ENCODE measurements around the gene SLC5A12.

The SLC5A12 gene

DNA sequence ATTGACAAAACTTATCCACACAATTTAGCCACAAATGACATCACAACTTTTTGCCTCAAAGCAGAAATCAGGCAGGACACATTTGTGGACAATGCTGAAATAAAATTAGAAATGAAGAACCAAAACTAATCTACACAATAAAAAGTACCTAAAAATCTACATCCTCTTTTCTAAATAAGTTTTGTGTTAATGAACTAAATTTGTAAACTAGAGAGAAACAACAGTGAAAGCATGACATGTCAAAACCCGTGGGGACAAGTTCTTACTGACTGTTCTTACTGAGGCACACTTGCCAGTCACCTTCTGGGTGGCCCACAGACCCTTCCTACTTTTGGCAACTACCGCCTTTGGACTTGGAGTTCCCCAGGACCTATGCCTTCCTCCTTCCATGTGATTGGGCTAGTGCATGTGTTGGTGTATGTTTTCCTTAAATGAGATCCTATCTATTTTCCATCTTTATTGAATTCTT is 89.1 kb downstream of the SLC5A12 start:
- DNase-seq: no peak

DNA sequence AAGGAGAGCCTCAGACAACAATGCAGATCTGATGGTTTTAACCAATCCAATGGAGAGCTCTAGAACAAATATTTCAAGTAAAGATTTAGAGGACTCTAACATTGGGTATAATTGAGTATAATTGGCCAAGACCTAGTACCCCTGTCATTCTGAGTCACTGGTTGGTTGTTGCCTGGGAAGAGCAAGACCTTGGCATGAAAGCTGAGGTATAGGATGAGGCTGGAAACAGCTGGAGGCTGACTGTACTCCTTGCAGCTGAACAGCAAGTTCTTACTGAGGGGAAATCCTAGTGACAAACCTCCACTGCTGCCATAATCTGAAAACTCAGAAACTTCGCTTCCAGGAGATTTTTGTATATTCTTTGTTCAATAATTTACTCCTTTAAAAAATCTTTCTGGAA is 95.5 kb downstream of the SLC5A12 start:
- no peak for DNase-seq

DNA sequence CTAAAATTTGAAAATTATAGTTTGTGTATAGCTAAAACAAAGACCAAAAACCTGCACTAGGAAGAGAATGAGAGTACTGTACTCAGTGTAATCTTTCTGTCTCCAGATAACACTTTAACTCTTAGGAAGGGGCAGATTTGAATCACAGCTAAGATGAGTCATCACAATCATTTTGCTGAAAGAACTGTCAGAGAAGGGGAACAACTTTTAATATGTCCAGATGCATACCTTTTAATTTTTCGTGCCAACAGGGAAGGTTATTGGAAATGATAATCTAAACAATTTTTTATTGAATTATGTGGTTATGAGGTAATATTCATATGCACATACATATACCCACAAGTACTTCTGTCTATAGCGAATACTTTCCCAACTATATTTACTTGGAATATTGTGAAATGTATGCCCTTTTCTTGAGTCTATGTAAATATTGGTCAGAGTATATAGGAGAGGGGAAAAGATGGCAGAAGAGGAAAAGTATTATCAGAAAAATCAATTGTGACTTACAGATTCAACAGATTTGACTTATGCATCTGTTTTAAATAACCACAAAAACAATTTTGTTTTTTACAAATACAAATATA is 98.7 kb downstream of the SLC5A12 start:
- DNase-seq: no peak

DNA sequence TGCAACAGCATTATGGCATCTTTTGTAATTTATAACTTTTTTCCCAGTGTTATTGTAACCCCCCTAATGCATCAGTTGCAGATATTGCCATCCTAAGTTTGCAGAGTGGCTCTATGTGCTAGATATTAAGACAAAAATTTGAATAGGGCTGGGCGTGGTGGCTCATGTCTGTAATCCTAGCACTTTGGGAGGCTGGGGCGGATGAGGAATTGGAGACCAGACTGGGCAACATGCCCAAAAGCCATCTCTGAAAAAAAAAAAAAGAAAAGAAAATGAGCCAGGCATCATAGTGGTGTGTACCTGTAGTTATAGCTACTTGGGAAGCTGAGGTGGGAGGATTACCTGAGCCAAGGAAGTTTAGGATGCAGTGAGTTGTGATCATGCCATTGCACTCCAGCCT is 99.7 kb downstream of the SLC5A12 start:
- DNase-seq: no peak

DNA sequence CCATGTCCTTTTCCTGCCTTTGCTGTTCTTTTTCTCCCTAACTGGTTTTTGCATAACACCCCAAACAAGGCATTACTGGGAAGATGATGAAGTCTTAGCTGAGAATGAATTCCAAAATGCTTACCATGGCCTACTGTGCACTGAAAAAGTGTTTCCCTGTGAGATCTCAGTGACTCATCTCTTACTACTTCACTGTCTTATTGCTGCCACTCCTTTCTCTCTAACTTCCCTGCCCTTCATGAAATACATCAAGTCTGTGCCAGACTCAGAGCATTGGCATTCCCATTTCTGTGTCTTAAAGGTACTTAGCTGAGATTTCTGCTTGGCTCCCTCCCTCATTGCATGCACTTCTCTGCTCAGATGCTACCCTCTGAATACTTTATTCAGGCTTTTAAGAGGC is 100.7 kb downstream of the SLC5A12 start:
- no peak for DNase-seq

DNA sequence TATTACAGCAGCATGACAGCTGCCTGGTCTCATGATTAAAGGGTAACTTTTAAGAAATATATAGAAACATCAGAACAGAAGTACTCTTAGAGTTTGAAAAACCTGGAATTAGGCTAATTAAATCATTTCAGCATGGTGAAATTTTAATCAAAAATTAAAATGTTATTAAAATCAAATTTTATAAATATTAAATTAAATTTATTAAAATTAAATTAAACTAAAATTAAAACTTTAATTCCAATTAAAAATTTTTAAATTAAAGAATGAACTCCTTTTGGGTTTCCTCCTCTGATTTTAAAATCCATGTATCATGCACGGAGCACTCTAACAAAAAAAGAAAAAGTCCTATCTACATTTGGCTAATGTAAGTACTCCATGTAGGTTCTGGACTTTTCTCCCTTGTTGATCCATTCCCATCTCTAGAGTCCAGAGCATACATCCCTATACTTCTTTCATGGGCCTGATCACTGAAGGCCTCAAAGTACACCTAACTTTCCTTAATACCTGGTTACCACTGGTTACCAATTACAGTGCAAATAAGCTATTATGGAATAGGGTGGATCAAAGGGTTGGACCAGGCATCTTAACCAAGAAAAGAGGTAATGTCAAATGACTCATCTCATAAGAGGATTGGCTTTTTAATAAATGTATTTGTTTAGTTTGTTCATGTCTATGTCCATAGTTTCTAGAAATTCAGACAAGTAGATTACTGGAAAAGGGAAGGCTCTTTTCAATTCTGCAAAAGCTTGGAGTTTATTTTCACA is 101.4 kb downstream of the SLC5A12 start:
- DNase-seq: no peak

DNA sequence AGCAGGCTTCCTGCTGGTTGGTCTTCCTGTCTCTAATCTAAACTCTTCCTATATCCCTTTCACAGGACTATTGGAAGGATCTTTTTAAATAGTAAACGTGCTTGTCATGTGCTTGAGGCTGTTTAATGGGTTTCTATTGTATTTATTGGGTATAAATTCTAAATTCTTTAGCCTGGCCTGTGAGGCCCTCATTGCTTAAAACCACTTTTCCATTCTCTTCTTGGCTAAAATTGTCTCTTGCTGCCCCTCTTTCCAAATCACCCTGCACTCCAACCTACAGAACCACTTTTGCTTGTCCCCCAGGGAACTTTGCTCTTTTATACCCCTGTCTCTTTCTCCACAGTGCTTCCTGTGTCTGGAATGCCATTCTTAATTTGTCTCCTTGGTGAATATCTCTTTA is 103.4 kb downstream of the SLC5A12 start:
- no peak for DNase-seq

Data from NCI-H1436 (cell line).